Colonic mucosa (tissue), 4 donors: ENCODE measurements around the gene TMED10. TPM values are rescaled to one million over a fixed set of nuclear protein-coding genes. Genes with fewer than 3 reads are reported as not detected.

Source experiments
- DNase-seq: peaks from one replicate; pipeline ENCODE4 v3.0.0-alpha.2; 2020
- H3K27ac ChIP-seq: fragments of 200-600 bp; one replicate; pipeline ENCODE4 v1.8.0; 2021
- H3K27me3 ChIP-seq: fragments of 200-600 bp; one replicate; pipeline ENCODE4 v1.8.0; 2021
- H3K36me3 ChIP-seq: fragments of 200-600 bp; one replicate; pipeline ENCODE4 v1.8.0; 2021
- H3K4me1 ChIP-seq: fragments of 200-600 bp; one replicate; pipeline ENCODE4 v1.8.0; 2021; ENCODE audit warnings: mild to moderate bottlenecking
- H3K4me3 ChIP-seq: fragments of 200-600 bp; one replicate; pipeline ENCODE4 v1.8.0; 2021
- H3K9ac ChIP-seq, 2 donors: one replicate each; pipeline ENCODE4 v1.7.0; 2013; ENCODE audit warnings: control low read depth in 2 of 2, low read depth in 2 of 2, low read length in 2 of 2
- H3K9me3 ChIP-seq: fragments of 200-600 bp; one replicate; pipeline ENCODE4 v1.8.0; 2021
- CTCF ChIP-seq: fragments of 200-600 bp; IDR thresholded peaks from one replicate; pipeline ENCODE4 v1.8.0; 2022; ENCODE audit warnings: antibody characterized with exemption, mild to moderate bottlenecking
- intact Hi-C: fragments of 100-400 bp; cut with DNase I; formaldehyde crosslinking; loops from one replicate; pipeline ENCODE4 v1.14.1; 2022
- total RNA-seq, 2 donors: library from RNA; stranded (reverse); fragmentation: NEBNext Ultra II Directional in 1 of 2; extraction: Animal tissue kit (Norgen Biotek cat#: 25700) in 1 of 2; gene quantifications; one replicate each; pipeline ENCODE4 v1.2.1, GENCODE V29; 2021
- donor health status: healthy.
- donor health status: DM: no; HTN: no; CAD: no.
- donor health status: DM: no; HTN: no; CAD: no.

Gene TMED10
- total RNA-seq, 2 donors from 2014 or later, result 387 to 432 TPM

- Histone ChIP-seq H3K9me3 (no peaks in the 10 kb centered on the region), H3K27me3 (no peaks in the 10 kb centered on the region), H3K4me3 (no peak overlapping the region), H3K4me1 (peaks cover 6% of the 10 kb centered on the region), H3K27ac (peak overlapping the region; percentile 48), H3K36me3 (no peaks in the 10 kb centered on the region), H3K9ac (no peak overlapping the region)
- no peak for TF ChIP-seq CTCF
- DNase-seq, result peak; percentile 40
- intact Hi-C loops, result no loop called here
Observed at GRCh38 chr14:75147423-75148071, 28.9 kb downstream of the TMED10 start.

GRCh38 chr14:75144944-75145343, 31.5 kb downstream of the TMED10 start:
- Histone ChIP-seq H3K36me3 (no peaks in the 10 kb centered on the region), H3K9ac (no peak overlapping the region), H3K4me1 (peaks cover 6% of the 10 kb centered on the region), H3K27ac (no peak overlapping the region), H3K9me3 (no peaks in the 10 kb centered on the region), H3K27me3 (no peaks in the 10 kb centered on the region), H3K4me3 (no peak overlapping the region)
- no peak for TF ChIP-seq CTCF
- no peak for DNase-seq
- intact Hi-C loops, result no loop called here

- intact Hi-C loops, result no loop called here
- H3K27me3 ChIP-seq, result no peaks in the 10 kb centered on the region
- TF ChIP-seq CTCF, result no peak
- H3K27ac ChIP-seq, result peak overlapping the region; percentile 13
- no peak overlapping the region for H3K4me3 ChIP-seq
- DNase-seq, result no peak
- H3K36me3 ChIP-seq, result no peaks in the 10 kb centered on the region
- peak overlapping the region in 1 of 2 donors; percentile 35 for H3K9ac ChIP-seq
- H3K9me3 ChIP-seq, result no peaks in the 10 kb centered on the region
- peaks cover 6% of the 10 kb centered on the region for H3K4me1 ChIP-seq
Observed at GRCh38 chr14:75143761-75144527, 32.5 kb downstream of the TMED10 start.

GRCh38 chr14:75142494-75142893, 33.9 kb downstream of the TMED10 start:
- Histone ChIP-seq H3K27me3 (no peaks in the 10 kb centered on the region), H3K9me3 (no peaks in the 10 kb centered on the region), H3K27ac (peak overlapping the region; percentile 13), H3K36me3 (no peaks in the 10 kb centered on the region), H3K4me1 (peaks cover 9% of the 10 kb centered on the region), H3K4me3 (no peak overlapping the region), H3K9ac (peak overlapping the region in 1 of 2 donors; percentile 12)
- intact Hi-C loops, result no loop called here
- no peak for DNase-seq
- no peak for TF ChIP-seq CTCF

- Histone ChIP-seq H3K4me3 (no peak overlapping the region), H3K9ac (peak overlapping the region in 1 of 2 donors; percentile 12), H3K36me3 (no peaks in the 10 kb centered on the region), H3K27me3 (no peaks in the 10 kb centered on the region), H3K27ac (peak overlapping the region; percentile 13), H3K4me1 (peaks cover 9% of the 10 kb centered on the region), H3K9me3 (no peaks in the 10 kb centered on the region)
- intact Hi-C loops, result no loop called here
- TF ChIP-seq CTCF, result peak; percentile 26
- no peak for DNase-seq
Observed at GRCh38 chr14:75141967-75142366, 34.4 kb downstream of the TMED10 start.
